Breast epithelium (tissue), 3 donors: ENCODE measurements around the gene CLCN2.
A peak's percentile ranks its signal among the peaks of the same experiment; 100 is the strongest.

Source experiments
- POLR2A ChIP-seq: fragments of 450-650 bp; IDR thresholded peaks from one replicate; pipeline ENCODE4 v1.6.1; 2016; ENCODE audit warnings: antibody characterized with exemption, mild to moderate bottlenecking, moderate library complexity
- POLR2AphosphoS5 ChIP-seq, 3 donors: sonication (generic); formaldehyde crosslinking; IDR thresholded peaks; one replicate each; pipeline ENCODE4 v1.6.1; 2017; ENCODE audit warnings: antibody characterized with exemption in 3 of 3

GRCh38 chr3:184335661-184336546 lies 25.5 kb downstream of the CLCN2 start:
- TF ChIP-seq POLR2A (peak; percentile 55), POLR2AphosphoS5 (IDR thresholded peaks at IDR 0.05) (peak in 2 of 3 donors; percentile 60 to 93)
